ENCODE data around the gene RARA. TPM values are rescaled to one million over a fixed set of nuclear protein-coding genes. Genes with fewer than 3 reads are reported as not detected.

RARA gene
- total and polyA plus RNA-seq, 12 donors = 11.2 to 34.0 (median 18.9) TPM

GRCh38 chr17:40313668-40314583 is 4.9 kb downstream of the RARA start:
- H3K27me3 ChIP-seq = no peaks in the 10 kb centered on the region
- H3K27ac ChIP-seq = peak overlapping the region in 9 of 10 donors; percentile 76 to 98 (median 97)
- no peak for ATAC-seq
- no peaks in the 10 kb centered on the region for H3K36me3 ChIP-seq
- H3K9me3 ChIP-seq = no peaks in the 10 kb centered on the region
- TF ChIP-seq, protein P1, sequence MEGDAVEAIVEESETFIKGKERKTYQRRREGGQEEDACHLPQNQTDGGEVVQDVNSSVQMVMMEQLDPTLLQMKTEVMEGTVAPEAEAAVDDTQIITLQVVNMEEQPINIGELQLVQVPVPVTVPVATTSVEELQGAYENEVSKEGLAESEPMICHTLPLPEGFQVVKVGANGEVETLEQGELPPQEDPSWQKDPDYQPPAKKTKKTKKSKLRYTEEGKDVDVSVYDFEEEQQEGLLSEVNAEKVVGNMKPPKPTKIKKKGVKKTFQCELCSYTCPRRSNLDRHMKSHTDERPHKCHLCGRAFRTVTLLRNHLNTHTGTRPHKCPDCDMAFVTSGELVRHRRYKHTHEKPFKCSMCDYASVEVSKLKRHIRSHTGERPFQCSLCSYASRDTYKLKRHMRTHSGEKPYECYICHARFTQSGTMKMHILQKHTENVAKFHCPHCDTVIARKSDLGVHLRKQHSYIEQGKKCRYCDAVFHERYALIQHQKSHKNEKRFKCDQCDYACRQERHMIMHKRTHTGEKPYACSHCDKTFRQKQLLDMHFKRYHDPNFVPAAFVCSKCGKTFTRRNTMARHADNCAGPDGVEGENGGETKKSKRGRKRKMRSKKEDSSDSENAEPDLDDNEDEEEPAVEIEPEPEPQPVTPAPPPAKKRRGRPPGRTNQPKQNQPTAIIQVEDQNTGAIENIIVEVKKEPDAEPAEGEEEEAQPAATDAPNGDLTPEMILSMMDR (IDR thresholded peaks at IDR 0.05) = no peak
- H3K4me1 ChIP-seq = peaks cover 55 to 96% (median 90%) of the 10 kb centered on the region in 9 donors
- no peak overlapping the region for H3K4me3 ChIP-seq
- 58 to 67% methylated on average over 7 of the region's 7 CpGs for WGBS, 2 donors
- intact Hi-C loops (cut with DNase I) = loop anchor here in 1 of 10 donors (5.0 kb wide), 1 partner anchor 33 kb away; no protein-coding TSS in a partner anchor
- no peak for DNase-seq

DNA sequence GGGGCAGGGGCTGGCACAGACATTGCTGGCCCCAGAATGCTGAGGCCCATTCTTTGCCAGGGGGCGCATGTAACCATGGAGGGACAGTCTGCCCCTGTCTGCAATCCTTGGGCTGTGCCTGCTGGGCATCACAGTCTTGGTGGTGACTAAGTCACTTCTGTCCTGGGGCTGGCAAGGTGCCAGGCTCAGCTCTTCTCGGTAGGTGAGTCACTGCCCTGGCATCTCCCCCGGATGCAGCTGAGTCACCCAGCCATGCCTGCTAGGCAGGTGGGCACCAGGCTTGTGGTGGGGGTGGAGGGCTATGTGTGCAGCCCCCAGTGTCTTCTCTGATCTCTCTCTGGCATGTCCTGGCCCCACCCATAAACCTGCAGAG is 5.6 kb downstream of the RARA start:
- 24 to 33% methylated on average over 3 of the region's 3 CpGs for WGBS, 2 donors
- Histone ChIP-seq H3K36me3 (no peaks in the 10 kb centered on the region), H3K27me3 (no peaks in the 10 kb centered on the region), H3K9me3 (no peaks in the 10 kb centered on the region), H3K27ac (peak overlapping the region in 9 of 10 donors; percentile 76 to 98 (median 97)), H3K4me3 (no peak overlapping the region), H3K4me1 (peaks cover 52 to 96% (median 90%) of the 10 kb centered on the region in 9 donors)
- DNase-seq (peak; percentile 82 to 85), ATAC-seq (peak in 5 of 8 donors; percentile 5 to 39 (median 28))
- intact Hi-C loops (cut with DNase I) = loop anchor here in 1 of 10 donors (5.0 kb wide), 1 partner anchor 33 kb away; no protein-coding TSS in a partner anchor
- TF ChIP-seq, protein P1 (IDR thresholded peaks at IDR 0.05) = peak in 2 of 9 donors; percentile 16 to 23

GRCh38 chr17:40315206-40315605 is 6.2 kb downstream of the RARA start:
- H3K4me3 ChIP-seq = no peak overlapping the region
- peaks cover 50 to 96% (median 90%) of the 10 kb centered on the region in 9 donors for H3K4me1 ChIP-seq
- H3K9me3 ChIP-seq = no peaks in the 10 kb centered on the region
- intact Hi-C loops (cut with DNase I) = no loop called here
- no peak for DNase-seq
- H3K27ac ChIP-seq = peak overlapping the region in 8 of 10 donors; percentile 76 to 98 (median 98)
- WGBS, 2 donors = 85 to 90% methylated on average over 3 of the region's 3 CpGs
- no peaks in the 10 kb centered on the region for H3K27me3 ChIP-seq
- TF ChIP-seq, protein P1 (IDR thresholded peaks at IDR 0.05) = no peak
- no peaks in the 10 kb centered on the region for H3K36me3 ChIP-seq
- ATAC-seq = no peak

GRCh38 chr17:40315678-40316570 is 6.9 kb downstream of the RARA start:
- H3K4me3 ChIP-seq = peak overlapping the region in 6 of 10 donors; percentile 89 to 99 (median 98)
- peaks cover 50 to 96% (median 90%) of the 10 kb centered on the region in 9 donors for H3K4me1 ChIP-seq
- no peak for ATAC-seq
- 45 to 53% methylated on average over 9 of the region's 9 CpGs for WGBS, 2 donors
- no peak for DNase-seq
- intact Hi-C loops (cut with DNase I) = loop anchor here in 1 of 10 donors (2.0 kb wide), 1 partner anchor 27 kb away; no protein-coding TSS in a partner anchor
- H3K27me3 ChIP-seq = no peaks in the 10 kb centered on the region
- H3K36me3 ChIP-seq = no peaks in the 10 kb centered on the region
- no peaks in the 10 kb centered on the region for H3K9me3 ChIP-seq
- TF ChIP-seq, protein P1 (IDR thresholded peaks at IDR 0.05) = no peak
- peak overlapping the region in 9 of 10 donors; percentile 84 to 98 (median 97) for H3K27ac ChIP-seq
